Measurements from ENCODE around the gene ADGRG2.

DNA sequence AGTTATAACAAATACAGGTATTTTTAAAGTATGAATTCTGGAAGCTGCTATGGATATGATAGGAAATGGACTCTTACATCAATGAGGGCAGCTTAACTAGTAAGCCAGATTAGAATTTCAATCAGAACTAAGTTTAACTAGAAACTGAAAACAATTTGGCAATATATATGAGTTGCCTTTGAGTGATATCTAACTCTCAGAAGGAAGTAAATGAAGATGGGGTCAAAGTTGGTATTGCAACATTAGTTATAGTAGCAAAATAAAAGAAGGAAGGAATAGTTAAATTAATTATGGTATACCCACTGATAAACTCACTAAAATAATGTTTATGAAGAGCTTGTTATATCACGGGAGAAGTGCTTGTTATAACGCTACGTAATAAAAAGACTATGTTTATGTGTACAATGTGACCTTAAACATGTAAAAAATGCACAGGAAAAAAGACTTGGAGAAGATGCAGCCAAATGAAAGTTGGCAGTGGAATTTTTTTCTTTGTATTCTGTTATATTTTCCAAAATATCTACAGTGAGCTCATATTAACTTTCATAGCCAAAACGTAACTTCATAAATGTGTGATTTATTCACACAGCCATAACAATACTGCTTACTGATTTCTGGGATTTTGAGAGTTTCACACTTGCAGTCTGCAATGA is 172.9 kb downstream of the ADGRG2 start:
- TF ChIP-seq, protein P1, sequence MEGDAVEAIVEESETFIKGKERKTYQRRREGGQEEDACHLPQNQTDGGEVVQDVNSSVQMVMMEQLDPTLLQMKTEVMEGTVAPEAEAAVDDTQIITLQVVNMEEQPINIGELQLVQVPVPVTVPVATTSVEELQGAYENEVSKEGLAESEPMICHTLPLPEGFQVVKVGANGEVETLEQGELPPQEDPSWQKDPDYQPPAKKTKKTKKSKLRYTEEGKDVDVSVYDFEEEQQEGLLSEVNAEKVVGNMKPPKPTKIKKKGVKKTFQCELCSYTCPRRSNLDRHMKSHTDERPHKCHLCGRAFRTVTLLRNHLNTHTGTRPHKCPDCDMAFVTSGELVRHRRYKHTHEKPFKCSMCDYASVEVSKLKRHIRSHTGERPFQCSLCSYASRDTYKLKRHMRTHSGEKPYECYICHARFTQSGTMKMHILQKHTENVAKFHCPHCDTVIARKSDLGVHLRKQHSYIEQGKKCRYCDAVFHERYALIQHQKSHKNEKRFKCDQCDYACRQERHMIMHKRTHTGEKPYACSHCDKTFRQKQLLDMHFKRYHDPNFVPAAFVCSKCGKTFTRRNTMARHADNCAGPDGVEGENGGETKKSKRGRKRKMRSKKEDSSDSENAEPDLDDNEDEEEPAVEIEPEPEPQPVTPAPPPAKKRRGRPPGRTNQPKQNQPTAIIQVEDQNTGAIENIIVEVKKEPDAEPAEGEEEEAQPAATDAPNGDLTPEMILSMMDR (IDR thresholded peaks at IDR 0.05), result no peak
- no peak for TF ChIP-seq POLR2A (IDR thresholded peaks at IDR 0.05)

Data from testis (tissue), 2 donors.